GM21528 (cell line): ENCODE measurements around the gene SLC16A8.

Source experiments
- ATAC-seq: cut with Tn5 transposase; IDR thresholded peaks from one replicate; pipeline ENCODE4 v1.9.1; 2021; ENCODE audit warnings: mild to moderate bottlenecking, moderate library complexity; ENCODE audit not compliant: unreplicated experiment, low FRiP score

The SLC16A8 gene

DNA sequence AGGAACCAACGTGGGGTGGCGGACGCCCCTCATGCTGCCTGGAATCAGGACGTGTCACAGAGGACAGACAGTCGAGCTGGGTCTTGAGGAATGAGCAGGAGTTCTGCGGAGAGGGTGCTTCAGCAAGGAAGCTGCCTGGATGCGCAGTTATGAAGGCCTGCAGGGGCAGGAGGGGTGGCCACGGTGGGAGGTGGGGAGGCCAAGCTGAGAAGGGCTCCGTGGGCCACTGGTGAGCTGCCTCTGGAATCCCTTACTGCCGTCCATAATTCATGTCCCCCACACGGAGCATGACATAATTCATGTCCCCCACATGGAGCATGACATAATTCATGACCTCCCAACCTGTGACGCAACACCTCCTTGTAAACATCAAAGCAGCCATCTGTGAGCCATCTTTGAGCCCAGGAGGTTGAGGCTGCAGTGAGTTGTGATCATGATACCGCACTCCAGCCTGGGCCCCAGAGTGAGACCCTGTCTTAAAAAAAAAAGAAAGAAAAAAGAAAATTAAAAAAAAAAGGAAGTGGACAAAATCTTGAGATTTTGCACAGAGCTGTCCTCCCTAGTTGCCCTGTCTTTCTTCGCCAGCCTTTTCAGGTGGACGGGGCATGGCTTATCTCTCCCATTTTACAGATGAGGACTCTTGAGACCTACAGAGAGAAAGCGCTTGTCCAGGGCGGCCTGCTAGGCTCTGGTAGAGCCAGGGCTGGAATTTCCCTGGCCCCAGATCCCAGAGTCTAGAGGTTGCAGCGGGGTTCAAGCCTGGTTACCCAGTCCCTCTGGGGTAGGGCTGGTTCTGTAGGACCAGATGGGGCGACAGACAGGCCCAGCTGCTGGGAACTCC is 51.1 kb downstream of the SLC16A8 start:
- no peak for ATAC-seq

- ATAC-seq: no peak
Measured at GRCh38 chr22:38031491-38031890, 52.5 kb downstream of the SLC16A8 start.

GRCh38 chr22:38030311-38031133 is 53.5 kb downstream of the SLC16A8 start:
- no peak for ATAC-seq

- no peak for ATAC-seq
Measured at GRCh38 chr22:38029901-38030300, 54.1 kb downstream of the SLC16A8 start.

- no peak for ATAC-seq
Measured at GRCh38 chr22:38029370-38029769, 54.6 kb downstream of the SLC16A8 start.

DNA sequence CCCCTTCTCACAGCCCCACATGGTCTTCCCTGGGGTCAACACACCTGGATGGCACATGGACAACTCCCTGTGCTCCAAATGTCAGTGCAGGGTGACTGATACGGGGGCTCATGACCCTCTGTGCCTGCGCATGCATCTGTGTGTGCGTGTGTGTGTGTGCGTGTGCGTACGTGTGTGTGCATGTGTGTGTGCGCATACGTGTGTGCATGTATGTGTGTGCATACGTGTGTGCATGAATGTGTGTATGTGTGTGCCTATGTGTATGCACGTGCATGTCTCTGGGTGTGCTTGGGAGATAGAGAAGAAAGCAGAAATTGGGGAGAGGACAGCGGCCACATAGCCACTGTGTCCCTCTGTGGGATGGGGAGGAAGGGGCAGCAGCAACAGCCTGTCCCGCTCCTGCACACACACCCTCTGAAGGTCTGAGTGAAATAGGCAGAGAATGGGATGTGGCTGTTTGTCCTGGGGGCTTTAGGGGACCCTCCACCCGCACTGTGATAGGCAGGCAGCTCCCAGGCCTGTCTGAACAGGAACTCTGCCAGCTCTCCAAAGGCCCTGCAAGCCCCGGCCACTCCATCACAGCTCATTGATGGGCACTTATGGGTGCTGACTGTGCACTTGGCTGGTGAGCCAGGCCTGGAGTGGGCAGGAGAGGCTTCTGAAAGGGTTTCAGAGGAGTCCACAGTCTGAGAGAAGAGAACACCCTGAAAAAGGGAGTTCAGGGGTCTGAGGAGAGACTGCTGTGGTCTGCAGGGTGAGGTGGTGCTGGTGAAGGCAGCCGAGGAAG is 55.4 kb downstream of the SLC16A8 start:
- ATAC-seq: no peak
